ENCODE results near the gene EVI5L.
"Not testable (repeated sequence)": the region's sequence is repeated elsewhere in the genome, so short reads cannot be mapped to it uniquely, and the experiment has no call there.

EVI5L gene

DNA sequence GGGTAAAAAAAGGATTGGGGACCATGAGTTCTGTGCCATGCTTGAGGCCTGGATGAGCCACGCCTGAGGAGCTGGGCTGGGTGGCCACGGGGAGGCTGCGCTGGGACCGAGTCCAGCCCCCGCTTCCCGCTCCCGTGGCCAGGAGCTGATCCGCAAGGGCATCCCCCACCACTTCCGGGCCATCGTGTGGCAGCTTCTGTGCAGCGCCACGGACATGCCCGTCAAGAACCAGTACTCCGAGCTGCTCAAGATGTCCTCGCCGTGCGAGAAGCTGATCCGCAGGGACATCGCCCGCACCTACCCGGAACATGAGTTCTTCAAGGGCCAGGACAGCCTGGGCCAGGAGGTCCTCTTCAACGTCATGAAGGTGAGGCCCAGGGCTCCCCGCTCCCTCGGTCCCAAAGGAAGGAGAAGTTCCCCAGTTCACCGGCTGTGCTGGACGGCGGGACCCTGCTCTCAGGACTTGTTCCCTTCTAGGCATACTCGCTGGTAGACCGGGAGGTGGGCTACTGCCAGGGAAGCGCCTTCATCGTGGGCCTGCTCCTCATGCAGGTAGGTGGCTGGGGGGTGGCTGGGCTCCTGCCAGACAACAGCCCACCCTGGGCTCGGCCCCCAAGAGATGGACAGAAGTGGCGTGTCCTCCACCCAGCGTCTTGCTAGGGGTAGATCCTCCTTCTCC lies 18.9 kb downstream of the EVI5L start:
- DNase-seq: no peak

DNA sequence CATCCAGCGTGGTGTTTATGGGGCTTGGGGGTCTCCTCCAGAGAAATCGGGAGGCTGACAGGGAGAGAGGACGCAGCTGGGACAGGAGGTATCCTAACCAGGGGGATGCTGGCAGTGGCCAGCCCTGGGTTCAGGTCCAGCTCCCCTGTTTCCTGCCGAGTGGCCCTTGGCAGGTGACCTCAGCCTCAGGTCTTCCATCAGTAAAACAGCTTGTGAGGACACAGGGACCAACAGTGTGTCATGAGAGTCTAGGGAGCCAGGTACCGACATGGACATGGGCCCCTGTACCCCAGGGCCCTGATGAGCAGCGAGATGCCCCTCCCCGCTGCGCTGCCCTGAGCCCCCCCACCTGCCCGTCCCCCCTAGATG lies 19.6 kb downstream of the EVI5L start:
- no peak for DNase-seq

DNA sequence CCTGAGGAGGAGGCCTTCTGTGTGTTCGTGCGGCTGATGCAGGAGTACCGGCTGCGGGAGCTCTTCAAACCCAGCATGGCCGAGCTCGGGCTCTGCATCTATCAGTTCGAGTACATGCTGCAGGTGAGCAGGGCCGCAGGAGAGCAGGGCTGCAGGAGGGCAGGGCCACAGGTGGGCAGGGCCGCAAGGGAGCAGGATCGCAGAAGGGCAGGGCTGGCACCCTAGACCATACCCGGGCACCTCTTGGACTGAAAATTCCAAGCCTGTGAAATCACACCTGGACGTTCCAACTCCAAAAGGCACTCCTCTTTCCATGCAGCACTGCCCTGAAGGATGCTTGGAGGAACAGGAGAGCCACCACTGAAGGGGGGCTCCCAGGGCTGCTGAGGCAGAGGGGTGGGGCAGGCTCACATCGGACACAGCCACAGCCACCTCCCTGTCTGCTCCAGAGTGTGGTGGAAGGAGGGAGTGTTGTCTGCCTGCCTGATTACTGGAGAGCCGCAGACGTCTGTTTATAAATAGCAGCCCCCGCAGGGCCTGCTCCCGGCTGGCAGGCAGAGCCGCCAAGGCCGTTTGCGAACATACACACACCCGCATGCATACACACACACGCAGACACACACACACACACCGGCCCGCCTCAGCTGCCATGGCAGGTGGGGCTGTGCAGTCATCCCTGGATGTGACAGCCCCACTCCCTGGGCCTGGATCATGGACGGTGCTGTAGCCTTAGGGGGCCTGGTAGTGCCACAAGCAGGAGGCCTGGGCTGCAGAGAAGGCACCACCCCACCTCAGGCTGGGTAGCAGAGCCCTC lies 20.2 kb downstream of the EVI5L start:
- no peak for DNase-seq

DNA sequence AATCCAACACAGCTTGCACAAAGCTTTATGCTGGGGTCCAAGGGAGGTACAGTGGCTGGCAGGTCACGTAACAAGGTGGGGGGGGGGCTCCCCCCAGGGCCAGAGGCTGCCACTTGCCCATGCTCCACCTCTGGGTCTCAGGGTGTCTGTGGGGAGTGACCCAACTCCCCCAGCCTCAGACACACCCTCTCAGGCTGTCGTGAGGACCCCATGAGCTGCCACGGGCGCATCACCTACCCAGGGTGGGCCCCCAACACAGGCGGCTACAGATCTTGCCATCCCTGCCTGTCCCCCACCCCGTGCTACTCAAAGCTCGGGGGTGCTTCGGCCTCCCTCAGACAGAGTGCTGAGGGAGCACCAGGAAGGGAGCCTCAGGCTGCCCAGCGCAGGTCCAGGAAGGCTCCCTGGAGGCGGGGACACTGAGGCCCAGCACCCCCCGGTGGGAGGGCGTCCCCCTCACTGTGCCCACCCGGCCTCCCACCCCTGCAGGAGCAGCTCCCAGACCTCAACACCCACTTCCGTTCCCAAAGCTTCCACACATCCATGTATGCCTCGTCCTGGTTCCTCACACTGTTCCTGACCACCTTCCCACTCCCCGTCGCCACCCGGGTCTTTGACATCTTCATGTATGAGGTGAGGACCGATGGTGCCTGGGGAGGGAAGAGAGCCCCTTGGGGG lies 21.1 kb downstream of the EVI5L start:
- no peak for DNase-seq

DNA sequence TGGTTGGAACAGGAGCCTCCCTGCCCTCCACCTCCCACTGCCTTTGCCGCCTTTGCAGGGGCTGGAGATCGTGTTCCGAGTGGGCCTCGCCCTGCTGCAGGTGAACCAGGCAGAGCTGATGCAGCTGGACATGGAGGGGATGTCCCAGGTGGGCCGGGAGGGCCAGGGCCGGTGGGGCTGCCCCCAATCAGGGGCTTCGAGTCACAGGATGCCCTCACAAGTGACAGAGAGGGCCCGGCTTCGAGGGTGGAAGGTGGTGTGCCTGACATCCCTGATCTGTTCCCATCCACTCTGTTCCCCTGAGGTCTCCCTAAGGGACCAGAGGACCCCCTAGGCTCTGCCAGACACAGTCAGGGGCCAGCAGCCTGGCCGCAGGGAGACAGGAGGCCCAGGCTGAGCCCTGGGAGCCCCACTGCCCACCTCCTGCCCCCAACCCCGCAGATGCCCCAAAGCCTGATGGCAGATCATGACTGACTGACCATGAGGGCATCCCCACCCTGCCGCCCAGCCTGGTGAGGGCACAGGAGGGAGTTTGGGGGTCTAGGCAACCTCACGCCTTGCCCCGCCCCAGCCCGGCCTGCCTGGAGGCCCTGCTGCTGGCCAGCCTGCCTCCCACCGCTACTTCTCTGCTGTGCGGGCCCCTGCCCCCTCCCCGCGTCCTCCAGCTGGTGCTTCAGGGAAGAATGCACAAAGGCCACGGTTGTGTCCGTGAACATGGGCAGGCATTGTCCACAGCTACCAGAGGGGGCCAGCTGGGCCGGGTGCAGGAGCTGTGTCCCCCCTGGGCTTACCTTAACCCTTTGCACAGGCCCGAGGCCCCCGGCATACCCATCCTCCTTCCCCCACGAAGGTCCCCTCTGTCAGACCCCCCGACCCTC lies 21.8 kb downstream of the EVI5L start:
- no peak for DNase-seq

DNA sequence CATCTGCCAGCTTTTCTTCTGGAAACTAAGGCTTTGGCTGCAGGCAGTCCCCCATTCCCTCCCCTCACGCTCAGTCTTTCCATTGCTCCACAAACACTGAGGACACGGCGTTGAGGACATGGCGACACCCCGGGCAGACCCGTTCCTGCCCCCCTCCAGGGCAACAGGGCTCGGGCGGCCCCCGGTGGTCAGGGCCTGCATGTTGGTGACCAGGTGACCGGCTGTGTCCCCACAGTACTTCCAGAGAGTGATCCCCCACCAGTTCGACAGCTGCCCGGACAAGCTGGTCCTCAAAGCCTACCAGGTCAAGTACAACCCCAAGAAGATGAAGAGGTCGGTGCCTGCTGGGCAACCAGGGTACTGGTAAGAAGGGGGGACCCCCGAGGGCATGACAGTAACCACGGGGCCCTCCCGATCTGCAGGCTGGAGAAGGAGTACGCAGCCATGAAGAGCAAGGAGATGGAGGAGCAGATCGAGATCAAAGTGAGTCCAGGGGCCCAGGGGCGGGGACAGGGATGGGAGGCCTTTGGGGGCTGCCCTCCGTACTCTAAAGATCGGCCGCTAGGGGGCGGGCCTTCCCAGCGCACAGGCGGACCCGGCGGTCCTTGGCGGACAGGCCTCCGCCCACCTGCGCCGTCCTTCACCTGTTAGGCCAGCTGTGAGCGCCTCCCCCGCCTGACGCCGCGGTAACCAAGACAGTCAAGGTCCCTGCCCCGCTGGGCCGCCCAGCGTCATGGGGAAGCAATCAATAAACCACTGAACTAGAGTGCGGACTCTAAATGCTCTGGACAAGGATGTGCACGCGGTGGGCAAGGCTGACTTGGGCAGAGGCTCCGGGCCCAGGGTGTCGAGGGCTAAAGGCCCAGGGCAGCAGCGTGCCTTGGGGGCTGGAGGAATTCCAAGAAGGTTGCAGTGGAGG lies 23.1 kb downstream of the EVI5L start:
- peak; percentile 82 for DNase-seq

DNA sequence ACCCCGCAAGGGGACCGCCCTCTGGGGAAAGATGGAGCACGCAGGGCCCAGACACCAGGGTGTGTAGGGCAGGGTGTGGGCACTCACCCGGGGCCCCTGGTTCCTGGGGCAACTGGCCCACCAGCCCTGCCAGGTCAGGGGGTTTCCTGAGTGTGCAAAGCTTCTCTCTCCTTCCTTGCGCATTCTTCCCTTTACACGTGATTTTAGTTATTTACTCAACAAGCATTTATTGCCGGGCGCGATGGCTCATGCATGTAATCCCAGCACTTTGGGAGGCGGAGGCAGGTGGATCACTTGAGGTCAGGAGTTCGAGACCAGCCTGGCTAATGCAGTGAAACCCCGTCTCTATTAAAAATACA lies 23.7 kb downstream of the EVI5L start:
- DNase-seq: no peak

DNA sequence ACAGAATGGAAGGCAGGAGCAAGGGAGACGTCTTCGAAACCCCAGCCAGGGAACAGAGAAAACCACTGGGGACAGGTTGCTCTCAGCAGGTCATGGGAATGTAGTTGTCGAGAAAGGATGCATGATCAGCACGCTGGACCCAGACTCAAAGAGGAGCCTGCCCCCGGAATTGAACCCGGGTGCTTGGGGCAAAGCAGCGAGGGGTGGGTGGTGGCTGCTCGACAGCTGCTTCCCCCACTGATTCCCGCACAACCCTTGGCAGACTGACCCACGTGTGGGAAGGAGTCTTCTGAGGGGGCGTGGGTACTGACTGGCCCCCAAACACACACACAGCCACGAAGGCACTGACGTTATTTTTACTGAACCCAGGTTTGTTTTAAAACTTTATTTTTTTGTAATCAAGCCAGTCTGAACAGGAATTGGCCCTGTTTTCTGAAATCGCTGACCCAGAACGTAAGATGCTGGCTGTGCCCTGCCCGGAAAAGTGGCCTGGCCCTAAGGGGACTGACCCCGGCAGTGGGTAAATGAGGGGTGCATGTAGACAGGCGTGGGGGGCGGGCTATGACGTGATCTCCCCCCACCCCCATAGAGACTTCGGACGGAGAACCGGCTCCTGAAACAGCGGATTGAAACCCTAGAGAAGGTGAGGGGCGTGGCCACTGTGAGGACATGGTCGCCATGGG lies 25.5 kb downstream of the EVI5L start:
- no peak for DNase-seq

DNA sequence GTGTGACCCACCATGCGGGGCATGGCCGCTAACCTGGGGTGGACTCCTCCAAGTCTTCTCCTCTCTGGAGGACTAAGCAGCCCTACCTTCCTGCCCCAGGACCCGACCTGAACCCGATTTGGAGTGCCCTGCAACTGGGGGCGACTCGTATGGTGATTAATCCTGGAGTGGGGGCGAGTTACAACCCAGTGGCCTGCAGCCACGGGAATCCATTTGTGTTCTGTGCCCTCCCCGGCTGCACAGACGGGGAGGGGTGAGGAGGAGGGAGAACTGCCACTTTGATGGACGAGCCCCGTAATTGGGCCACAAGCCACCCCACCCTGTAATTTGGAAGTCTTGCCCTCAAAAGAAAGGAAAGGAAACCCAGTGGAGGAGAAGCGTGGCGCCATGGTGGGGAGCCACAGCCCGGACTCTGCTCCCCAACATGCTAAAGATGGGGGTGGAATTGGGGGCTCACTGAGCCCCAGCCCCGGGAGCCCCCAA lies 26.1 kb downstream of the EVI5L start:
- DNase-seq: no peak

DNA sequence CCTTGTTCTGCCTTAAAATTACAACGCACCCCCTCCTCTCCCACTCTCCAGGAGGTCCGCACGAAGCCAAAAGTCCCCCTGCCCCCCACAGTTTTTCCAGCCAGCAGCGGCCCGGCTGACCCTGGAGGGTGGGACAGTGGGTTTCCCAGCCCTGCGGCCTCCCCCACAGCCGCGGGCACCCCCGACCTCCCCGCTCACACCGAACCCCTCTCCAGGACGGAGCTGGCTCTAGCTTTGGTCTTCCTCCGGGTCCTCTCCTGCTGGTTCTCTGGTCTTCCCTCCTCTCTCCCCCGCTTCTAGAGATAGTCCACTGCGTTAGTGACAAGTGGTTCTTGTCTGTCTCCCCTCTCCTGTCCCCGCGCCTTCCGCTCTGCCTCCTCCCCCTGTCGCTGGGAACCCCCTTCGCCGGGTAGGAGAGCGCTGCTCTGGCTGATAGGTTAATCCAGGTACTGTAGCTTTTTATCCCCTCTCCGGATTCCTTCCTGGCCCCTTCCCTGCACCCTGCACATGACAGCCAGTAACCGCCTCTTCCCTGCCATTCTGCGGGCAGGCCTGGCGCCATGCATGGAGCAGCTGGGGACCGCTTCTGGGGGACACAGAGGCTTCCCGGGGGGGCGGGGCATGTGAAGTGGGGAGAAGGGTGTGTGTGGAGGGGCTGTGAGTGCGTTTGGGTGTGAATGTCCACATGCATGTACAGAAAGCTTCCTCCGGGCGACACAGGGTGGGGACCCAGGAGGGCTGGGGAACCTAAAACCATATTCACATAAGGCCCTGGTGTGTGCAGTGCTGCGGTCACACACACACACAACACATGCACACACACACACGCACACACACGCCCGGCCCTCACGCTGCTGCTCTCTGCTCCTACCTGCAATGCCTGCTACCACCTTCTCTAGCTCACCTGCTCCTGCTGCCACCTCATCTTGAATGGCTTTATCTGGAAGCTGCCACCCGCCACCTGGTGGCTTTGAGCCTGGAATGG lies 27.0 kb downstream of the EVI5L start:
- DNase-seq: no peak

DNA sequence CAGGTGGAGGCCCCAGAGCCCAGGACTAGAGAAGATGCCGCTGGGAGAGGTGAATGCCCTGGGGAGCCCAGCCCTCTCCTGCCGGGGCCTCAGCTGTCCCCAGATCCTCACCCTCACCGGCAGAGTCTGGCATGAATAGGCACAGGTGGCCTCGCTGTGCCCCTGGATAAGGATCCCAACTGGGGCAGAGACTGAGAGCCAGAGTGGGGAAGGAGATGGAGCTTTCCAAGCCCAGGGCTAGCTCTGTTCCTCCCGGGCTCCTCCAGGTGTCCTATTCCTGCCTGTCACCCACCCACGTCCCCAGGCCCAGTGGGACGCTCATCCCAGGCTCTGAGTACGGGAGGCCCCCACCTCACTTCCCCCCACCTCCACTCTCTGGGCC lies 27.7 kb downstream of the EVI5L start:
- no peak for DNase-seq

DNA sequence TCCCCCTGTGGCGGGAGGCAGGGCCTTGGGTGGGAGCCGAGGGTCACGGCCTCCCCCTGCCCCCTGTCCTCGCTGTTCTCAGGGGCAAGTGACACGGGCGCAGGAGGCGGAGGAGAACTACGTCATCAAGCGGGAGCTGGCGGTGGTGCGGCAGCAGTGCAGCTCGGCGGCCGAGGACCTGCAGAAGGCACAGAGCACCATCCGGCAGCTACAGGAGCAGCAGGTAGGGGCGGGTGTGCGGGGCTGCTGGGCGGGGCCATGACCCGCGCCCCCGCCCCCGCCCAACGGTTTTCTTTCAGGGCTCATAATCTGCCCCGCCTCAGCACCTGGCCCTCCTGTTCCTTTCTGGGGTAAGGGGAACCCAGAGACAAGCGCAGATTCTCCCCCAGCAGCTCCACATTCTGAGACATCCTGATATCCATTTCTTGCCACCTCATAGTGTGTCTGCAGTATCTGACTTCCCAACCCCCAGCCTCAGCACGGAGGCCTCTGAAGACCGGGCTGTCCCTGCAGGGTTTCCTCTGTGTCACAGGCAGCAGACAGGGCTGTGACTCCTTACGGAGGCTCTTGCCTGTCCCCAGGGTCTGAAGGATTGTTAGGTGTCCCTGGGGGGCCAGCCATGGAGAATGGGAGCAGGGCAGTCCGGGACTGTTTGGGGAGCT lies 28.2 kb downstream of the EVI5L start:
- DNase-seq: no peak

DNA sequence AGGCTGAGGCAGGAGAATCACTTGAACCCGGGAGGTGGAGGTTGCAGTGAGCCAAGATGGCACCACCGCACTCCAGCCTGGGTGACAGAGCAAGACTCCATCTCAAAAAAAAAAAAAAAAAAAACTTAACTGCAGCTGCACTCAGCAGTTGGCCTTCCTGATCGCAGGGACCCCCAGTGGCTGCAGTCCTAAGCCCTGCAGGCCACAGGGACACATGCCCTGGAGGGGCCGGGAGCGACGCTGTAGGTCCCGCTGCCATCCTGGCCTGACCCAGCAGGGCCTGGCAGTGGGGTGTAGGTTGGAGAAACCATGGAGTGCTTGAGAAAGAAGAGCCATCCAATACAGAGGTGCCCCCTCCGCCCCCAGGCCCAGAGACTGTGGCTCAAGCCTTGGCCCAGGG lies 29.1 kb downstream of the EVI5L start:
- DNase-seq: not testable (repeated sequence)

DNA sequence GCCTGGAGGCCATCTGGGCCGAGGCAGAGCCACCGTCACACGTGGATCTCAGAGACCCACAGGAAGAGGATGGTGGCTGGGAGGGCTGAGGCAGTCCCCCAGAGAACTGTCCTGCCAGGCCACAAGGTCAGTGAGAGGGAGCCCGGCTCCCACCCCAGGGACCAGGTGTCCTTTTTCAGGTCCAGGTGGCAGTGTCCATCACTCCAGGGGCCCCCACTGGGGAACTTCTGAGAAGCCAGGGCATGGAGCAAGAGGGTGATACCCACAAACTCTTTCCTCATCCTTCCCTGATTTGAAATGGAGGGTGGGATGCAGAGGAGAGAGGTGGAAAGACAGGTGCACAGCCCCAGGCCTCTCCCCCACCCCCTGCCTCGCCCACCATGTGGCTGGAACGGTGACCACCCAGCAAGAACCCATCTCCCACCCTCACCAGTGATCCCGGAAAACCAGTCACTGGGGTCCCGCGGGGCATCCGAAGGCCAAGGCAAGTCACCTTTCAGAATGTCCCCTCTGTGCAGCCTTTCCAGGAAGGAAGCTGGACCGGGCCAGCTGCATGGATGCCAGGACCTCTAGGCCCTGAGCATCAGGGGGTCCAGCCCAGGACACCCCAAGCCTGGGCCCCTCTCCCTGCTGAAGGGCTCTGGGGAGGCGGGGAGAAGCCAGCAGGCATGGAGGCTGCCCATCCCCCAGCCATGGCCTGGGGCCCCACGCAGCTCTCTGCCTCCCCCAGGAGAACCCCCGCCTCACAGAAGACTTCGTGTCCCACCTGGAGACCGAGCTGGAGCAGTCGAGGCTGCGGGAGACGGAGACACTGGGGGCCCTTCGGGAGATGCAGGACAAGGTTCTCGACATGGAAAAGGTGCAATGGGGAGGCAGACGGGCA lies 30.1 kb downstream of the EVI5L start:
- no peak for DNase-seq

DNA sequence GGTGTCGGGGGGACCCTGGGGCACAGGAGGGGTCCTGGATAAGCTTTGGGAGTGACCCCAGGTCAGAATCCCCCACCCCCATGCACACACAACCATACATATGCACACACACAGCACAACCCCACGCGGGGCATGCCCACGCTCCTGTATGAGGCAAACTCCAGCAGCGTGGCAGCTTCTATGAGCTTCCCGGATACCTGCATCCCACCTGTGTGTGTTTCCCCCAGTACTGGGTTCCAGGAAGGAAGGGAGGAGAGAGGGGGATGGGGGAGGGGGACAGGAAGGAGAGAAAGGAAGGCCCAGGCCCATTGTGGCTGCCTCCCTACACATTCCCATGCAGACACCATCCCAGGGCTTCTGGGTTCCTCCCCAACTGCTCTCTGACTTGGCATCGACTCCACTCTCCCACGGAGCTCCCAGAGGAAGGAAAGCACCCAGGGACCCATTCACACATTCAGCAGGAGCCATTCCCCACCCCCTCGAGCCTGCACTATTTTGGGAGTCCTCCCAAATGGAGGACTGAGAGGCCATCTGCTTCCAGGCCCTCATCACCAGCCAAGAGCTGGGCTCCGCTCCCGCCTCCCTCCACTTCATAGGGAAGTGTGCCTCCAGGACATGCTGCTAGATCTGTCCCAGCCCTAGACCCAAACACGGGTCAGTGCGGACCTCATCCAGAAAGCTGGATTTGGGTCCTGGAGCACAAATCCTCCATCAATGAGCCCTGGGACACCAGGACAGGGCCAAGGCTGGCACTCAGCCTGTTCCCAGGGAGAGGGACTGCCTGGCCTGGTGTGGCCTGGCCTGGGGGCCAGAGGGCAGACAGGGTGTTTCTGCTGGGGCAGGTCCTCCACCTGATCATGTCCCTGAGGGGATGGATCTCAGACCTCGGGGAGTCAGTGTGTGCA lies 30.9 kb downstream of the EVI5L start:
- DNase-seq: no peak

DNA sequence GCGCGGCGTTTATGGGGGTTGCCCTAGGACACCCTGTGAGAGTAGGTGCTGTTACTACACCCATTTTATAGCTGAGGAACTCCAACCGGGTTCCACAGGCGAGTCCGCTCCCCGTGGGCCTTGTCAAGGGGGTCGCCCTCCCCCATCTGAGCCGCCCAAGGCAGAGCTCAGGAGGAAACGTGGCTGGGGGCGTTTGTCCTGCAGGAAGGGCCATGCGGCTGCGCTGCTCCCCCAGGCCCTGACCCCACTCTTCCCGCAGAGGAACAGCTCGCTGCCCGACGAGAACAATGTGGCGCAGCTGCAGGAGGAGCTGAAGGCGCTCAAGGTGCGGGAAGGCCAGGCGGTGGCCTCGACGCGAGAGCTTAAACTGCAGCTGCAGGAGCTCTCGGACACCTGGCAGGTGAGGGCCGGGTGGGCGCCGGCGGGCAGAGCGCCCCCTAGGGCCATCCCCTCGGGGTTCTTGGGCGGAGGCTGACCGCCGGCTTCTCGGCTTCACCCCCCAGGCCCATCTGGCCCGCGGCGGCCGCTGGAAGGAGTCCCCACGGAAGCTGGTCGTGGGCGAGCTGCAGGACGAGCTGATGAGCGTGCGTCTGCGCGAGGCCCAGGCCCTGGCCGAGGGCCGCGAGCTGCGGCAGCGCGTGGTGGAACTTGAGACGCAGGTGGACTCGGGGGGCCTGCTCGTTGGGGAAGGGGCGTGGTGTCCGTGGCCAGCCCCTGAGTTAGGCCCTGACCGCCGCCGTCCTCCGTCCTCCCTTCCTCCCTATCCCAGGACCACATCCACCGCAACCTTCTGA lies 31.8 kb downstream of the EVI5L start:
- DNase-seq: no peak
